SK-MEL-5 (cell line): Measurements from ENCODE around the gene CDKL4. TPM values are rescaled to one million over a fixed set of nuclear protein-coding genes. Genes with fewer than 3 reads are reported as not detected.
"Not testable (repeated sequence)": the region's sequence is repeated elsewhere in the genome, so short reads cannot be mapped to it uniquely, and the experiment has no call there.

ENCODE experiments used
- DNase-seq: peaks from one replicate; pipeline ENCODE4 v3.0.0-alpha.2; 2016; ENCODE audit warnings: low read depth, low spot score
- in situ Hi-C: cut with HindIII; loops from 2 replicates; pipeline ENCODE4 v1.10.0; 2016; ENCODE audit warnings: low sequenced_read_pairs, high pct_unique_total_duplicates, low pct_unique_long_range_greater_than_20kb
- total RNA-seq: library from RNA; depleted of rRNA; stranded (reverse); fragments of >200 nt; shearing (Covaris generic); gene quantifications from 2 replicates; pipeline ENCODE4 v1.2.3, GENCODE V29; 2014

CDKL4 gene
- total RNA-seq, 1 experiment from 2014 or later = 0.95 TPM

DNA sequence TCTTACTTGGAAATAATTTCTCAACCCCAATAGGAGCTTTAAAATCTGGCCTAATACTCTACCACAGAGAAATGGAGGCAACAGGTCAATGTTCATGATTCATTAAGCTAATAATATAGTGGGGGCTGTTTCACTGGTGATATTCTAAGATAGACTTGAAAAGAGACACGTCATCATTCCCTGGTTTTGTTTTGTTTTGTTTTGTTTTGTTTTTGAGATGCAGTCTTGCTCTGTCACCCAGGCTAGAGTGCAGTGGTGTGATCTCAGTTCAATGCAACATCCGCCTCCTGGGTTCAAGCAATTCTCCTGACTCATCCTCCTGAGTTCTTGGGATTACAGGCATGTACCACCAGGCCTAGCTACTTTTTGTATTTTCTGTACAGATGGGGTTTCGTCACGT lies 85.4 kb downstream of the CDKL4 start:
- no peak for DNase-seq
- in situ Hi-C loops = no loop called here

DNA sequence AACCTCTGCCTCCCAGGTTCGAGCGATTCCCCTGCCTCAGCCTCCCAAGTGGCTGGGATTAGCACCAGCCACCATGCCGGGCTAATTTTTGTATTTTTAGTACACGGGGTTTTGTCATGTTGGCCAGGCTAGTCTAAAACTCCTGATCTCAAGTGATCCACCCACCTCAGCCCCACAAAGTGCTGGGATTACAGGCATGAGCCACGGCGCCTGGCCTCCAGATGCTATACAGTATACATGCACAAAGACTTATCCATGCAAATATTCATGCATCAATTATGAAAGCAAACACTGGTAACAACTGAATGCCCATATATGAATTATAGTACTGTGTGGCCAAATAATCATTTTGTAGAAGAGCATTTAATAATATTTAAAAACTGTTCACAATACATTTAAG lies 86.9 kb downstream of the CDKL4 start:
- DNase-seq = no peak
- in situ Hi-C loops = no loop called here

DNA sequence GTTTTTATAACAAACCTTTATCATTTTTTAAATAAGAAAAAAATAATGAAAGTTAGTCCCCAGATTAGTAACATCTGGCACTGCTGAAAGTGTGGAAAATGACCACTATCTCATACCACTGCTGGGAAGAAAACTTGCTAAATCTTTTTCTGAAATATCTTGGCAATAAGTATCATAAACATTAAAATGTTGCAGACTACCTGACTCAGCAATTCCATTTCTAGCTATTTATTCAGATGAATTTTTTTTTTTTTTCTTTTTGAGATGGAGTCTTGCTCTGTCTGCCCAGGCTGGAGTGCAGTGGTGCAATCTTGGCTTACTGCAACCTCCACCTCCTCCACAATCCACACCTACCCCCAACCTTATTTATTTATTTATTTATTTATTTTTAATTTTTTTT lies 87.7 kb downstream of the CDKL4 start:
- in situ Hi-C loops = no loop called here
- DNase-seq = no peak

DNA sequence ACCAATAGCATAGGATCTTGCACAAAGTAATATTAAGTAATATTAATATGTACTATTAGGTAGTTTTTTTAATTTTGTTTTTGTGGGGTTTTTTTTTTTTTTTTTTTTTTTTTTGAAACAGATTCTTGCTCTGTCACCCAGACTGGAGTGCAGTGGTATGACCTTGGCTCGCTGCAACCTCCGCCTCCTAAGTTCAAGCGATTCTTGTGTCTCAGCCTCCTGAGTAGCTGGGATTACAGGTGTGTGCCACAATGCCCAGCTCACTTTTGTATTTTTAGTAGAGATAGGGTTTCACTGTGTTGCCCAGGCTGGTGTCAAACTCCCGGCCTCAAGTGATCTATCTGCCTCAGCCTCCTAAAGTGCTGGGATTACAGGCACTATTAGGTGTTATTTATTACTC lies 88.2 kb downstream of the CDKL4 start:
- in situ Hi-C loops, DNase-seq: not testable (repeated sequence)

DNA sequence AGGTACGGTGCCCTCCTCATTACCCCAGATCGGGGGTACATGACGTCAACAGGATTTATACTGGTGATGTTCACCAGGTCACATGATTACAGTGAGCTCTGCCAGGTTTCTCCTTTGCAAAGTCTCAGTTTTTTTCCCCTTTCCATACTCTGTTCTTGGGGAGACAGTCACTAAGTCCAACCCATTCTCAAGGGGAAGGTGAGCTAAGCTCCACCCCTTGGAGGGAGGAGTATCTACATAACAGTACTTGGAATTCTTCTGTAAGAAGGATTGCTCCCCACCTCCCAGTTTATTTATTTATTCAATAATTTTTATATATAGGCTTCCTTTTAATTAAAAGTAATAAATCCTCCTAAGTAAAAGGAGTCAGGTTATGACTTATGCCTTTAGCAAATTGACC lies 88.8 kb downstream of the CDKL4 start:
- no peak for DNase-seq
- in situ Hi-C loops = no loop called here

DNA sequence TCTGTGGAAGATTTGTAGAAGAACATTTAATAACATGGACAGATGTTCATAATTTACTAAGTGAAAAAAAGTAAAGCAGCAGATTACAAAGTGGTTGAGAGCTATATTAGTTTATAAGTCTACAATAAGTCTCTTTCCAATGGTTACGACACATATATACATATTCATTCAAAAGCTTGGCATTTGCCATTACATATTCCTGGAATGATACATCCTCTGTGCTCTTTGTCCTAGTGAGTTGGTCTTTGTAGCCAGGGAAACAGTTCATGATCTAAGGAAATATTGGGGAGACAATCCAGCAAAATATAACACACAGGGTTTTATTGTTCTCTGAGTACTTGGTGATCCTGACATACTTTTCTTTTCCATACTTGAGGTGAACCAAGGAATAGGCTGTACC lies 90.5 kb downstream of the CDKL4 start:
- in situ Hi-C loops = no loop called here
- no peak for DNase-seq

DNA sequence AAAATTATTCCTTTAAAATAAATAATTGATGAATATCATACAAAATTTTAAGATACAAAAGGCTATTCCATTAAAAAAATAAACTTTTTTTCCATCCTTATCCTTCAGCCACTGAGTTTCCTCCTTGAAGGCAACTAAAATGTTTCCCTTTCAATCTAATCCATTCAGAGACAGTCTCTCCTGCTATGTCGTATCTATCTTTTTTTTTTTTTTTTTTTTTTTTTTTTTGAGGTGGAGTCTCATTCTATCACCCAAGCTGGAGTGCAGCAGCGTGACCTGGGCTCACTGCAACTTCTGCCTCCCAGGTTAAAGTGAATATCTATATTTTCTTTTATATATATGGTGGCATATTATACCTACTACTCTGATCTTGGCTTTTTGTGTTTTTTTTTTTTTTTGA lies 91.3 kb downstream of the CDKL4 start:
- in situ Hi-C loops = no loop called here
- no peak for DNase-seq

DNA sequence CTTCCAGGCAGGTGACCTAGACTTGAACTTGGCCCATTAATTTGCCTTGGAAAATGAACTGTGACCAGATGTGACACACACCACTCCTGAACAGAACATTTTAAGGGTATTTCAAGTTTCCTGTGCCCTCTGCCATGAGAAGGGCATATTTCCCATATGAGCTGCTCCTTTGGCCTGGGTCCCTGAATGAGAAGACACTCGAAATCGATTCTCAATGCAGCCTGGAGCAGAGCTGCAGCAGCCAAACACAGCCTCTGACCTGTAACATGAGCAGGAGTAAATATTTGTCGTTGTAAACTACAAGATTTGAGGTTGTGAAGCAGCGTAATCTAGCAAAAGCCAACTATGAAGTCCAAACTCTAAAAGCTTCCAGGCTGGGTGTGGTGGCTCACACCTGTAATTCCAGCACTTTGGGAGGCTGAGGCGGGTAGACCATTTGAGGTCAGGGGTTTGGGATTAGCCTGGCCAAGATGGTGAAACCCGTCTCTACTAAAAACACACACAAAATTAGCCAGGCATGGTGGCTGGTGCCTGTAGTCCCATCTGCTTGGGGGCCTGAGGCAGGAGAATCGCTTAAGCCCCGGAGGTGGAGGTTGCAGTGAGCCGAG lies 92.8 kb downstream of the CDKL4 start:
- DNase-seq = no peak
- in situ Hi-C loops = no loop called here

DNA sequence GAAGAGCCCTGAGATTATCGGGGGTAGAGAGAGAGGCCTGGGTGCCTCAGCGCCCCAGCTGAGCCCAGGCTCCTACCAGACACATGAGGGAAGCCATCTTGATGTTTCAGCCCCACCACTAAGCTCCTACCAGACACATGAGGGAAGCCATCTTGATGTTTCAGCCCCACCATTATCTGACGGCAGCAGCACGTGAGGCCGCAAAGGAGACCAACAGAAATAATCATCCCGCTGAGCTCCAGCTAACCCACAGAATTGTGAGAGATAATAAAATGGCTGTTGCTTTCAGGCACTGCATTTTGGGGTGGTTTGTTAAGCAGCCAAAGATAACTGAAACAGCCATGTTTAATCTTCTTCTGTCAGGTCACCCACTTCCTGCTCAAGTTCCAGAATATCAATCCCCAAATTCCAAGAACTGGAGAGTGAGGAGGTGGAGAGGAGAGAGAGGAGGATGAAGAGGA lies 93.6 kb downstream of the CDKL4 start:
- no peak for DNase-seq
- in situ Hi-C loops = no loop called here

DNA sequence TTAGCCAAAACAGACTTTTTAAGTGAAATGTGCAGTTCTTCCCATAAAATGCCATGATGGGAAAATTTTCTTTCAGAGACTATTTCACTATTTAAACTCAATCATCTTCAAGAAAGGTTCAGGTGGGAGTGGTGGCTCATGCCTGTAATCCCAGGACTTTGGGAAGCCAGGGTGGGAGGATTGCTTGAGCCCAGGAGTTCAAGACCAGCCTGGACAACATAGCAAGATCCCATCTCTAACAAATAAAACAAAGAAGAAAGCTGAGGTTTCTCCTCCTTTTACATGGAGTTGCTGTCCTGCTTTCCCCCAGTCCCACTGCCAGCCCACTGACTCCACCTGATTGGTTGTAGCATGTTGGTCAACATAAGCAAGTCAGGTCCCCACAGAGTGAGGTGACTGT lies 97.1 kb downstream of the CDKL4 start:
- in situ Hi-C loops = no loop called here
- no peak for DNase-seq

DNA sequence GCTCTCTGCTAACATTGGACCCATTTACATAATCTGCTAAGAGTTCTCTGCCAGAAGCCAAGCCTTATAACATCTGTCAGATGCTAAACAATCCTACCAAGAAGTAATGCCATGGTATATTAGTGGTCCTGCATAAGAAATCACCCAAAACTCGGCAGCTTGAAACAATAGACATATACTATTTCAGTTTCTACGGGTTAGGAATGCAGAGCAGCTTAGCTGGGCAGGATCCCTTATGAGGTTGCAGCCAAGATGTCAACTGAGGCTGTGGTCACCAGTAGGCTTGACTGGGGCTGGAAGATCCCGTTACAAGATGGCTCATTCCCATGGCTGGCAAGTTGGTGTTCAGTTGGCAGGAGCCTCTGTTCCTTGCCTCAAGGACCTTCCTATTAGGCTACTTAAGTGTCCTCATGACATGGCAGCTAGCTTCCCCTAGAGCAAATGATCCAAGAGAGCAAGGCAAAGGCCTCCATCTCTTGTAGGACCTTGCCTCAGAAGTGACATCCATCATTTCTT lies 97.8 kb downstream of the CDKL4 start:
- no peak for DNase-seq
- in situ Hi-C loops = no loop called here

DNA sequence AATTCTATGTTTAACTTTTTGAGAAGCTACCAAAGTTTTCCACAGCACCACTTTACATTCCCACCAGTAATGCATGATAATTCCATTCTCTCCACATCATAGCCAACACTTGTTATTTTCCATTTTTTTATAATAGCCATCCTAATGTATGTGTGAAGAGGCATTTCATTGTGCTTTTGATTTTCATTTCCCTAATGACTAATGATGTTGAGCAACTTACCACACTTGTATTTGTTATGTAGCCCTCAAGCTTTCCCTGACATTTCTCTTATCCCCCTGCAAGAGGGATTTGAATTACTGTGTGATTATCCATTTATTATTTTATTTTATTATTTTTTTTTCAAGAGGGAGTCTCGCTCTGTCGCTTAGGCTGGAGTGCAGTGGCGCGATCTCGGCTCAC lies 99.4 kb downstream of the CDKL4 start:
- DNase-seq = no peak
- in situ Hi-C loops = no loop called here

DNA sequence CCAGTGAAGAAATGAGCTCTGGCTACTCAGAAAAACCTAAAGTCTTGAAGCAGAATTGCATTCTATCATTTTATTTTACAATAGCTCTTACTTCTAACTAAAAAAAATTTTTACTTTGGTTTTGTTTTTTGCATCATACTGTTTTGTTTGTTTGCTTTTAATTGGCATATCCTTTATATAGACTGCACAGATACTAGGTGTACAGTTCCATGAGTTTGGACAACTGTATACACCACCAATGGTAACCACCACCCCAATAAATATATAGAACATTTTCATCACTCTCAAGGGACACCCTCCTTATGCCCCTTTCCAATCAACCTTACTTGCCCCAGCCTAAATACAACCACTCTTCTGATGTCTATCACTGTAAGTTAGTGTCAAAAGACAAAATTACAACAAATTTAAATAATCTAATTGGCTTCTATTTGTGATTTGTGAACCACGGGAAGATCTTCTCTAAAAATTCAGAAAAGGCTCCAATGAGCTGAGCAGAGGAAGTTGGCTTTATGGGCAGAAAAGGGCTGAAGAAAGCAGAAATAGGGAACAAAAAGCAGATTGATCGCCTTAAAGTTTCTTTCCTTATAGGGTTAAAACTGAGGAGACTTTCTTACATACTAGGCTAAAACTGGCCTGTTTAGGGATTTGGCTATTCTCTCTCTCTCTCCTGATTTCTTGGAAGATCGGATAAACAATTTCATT lies 100.7 kb downstream of the CDKL4 start:
- no peak for DNase-seq
- in situ Hi-C loops = no loop called here

DNA sequence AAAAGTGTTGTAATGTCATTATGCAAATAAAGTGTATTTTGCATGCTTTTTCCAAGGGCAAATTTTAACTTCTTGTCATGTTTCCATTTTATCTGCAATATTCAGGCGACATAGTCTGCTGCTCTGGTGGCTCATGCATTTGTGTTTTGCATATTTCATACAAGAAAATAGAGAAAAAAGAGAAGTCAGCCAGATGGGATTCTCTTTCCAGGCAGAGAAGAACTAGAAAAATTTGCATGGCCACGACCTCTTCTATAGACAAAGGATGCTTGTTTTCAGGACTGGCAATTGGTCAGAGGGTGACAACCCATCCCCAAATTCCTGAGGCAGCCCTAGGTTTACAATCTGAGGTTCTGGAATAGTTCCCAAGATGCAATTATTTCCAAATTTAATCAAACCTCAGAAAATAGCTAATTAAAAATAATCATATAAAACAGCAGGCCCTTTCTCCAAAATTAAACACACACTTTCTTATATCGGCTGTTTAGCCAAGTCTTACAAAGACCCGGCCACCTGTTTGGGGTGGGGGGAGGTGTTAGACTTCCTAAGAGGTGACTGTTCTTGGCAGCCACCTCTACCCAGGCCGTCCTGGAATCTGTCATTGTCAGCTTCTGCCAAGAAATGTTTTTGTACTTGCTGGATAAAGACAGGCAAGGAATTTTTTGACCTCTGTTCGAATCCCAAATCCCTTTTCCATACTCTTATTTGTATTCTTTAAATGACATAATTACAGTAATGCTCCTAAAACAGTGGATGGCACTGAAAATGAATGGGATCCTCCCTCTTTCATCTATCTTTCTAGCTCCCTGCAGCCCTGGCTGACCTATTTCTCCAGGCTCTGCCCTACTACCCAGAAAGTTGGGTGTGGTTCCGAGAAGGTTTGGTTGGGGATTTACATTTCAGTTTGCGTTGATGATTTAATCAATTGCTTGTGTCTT lies 102.2 kb downstream of the CDKL4 start:
- in situ Hi-C loops = no loop called here
- DNase-seq = peak; percentile 30

DNA sequence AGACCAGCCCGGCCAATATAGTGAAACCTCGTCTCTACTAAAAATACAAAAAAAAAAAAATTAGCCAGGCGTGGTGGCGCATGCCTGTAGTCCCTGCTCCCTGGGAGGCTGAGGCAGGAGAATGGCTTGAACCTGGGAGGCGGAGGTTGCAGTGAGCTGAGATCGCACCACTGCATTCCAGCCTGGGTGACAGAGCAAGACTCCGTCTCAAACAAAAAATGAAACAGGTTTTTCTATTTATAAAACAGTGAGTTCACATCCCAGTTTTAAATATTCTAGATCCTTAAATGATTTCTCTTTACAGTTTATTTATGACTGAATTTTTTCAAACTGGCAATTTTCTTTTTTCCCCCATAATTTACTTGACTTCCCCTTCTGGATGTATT lies 102.8 kb downstream of the CDKL4 start:
- in situ Hi-C loops, DNase-seq: not testable (repeated sequence)

DNA sequence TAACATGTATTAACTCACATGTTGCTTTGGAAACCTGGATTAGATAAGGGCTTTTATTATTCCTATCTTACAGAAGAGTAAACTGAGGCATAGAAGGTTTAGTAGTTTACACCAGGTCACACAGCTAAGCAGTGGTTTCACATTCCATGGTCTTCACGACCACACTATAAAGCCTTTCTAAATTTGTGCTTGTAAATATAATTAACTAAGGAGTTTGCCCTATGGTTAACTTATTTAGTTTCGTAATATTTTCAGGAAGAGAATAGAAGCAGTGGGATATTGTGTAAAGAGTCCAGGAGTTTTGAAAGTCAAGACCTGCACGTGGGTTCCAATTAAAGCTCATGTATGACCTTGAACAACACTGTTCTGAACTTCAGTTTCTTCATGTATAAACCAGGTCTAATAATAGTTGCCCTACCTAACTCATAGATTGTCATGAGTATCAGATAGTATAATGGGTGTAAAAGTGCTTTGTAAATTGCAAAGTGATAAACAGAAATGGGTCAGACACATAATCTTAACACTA lies 103.4 kb downstream of the CDKL4 start:
- in situ Hi-C loops = no loop called here
- no peak for DNase-seq

DNA sequence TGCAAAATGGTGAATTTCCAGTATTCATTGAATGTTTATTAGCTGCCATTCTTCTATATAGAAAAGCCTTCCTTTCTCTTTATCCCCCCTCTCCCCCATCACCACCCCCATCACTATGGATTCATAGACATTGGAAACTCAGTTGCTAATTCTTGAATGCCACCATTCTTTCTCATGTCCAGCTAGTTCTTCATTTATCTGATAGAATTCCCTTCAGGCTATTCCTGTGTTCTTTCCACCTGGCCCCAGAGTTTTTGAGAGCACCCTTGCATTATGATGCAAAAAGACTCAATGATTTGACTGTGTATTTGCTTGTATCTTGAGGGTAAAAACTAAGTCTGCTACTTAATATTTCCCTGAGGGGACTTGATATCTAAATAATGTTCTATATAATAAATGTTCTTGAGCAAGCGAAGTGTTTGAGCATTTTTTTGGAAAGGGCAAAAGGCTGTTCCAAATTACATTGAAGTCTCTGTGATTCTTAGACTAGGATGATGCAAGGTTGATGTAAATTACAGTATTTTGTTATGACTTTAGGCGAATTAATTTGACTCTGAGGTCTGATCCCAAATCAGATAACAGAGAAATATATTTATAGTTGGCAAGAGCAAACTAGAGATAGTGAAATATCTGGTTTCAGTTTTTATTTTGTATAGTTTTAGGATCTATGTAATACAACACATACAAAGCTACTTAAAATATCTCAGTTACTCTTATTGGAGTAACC lies 104.1 kb downstream of the CDKL4 start:
- peak; percentile 61 for DNase-seq
- in situ Hi-C loops = no loop called here

DNA sequence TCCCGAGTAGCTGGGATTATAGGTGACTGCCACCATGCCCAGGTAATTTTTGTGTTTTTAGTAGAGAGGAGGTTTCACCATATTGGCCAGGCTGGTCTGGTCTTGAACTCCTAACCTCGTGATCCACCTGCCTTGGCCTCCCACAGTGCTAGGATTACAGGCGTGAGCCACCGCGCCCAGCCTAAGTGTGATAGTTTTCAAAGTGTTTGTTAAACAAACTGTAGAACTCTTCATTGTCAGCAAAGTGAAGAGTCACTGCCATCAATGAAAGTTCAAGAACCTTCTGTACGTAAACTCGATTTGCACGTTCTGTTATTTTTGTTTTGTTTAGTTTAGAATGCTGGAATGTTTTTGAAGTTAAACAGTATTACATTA lies 104.9 kb downstream of the CDKL4 start:
- in situ Hi-C loops = no loop called here
- DNase-seq = no peak
